A549 treated with DMSO at 1 μM for 4 hours (cell line): ENCODE measurements around the gene WDR70. TPM values are rescaled to one million over a fixed set of nuclear protein-coding genes. Genes with fewer than 3 reads are reported as not detected.

ENCODE experiments used
- total RNA-seq: library from RNA; stranded (reverse); fragments of 200-300 nt; extraction: Qiagen RNA extraction; gene quantifications from 5 replicates; pipeline ENCODE4 v1.2.3, GENCODE V29; 2022; ENCODE audit warnings: low read depth

WDR70 gene
- 9.3 to 16.2 TPM (median 12.2 TPM) in 5 replicates for total RNA-seq

GRCh38 chr5:37379100-37379628 is at the start of gene WDR70:
TSS of gene WDR70 (plus strand) at chr5:37379318. CDS start at chr5:37379368, 50 bp downstream.

DNA sequence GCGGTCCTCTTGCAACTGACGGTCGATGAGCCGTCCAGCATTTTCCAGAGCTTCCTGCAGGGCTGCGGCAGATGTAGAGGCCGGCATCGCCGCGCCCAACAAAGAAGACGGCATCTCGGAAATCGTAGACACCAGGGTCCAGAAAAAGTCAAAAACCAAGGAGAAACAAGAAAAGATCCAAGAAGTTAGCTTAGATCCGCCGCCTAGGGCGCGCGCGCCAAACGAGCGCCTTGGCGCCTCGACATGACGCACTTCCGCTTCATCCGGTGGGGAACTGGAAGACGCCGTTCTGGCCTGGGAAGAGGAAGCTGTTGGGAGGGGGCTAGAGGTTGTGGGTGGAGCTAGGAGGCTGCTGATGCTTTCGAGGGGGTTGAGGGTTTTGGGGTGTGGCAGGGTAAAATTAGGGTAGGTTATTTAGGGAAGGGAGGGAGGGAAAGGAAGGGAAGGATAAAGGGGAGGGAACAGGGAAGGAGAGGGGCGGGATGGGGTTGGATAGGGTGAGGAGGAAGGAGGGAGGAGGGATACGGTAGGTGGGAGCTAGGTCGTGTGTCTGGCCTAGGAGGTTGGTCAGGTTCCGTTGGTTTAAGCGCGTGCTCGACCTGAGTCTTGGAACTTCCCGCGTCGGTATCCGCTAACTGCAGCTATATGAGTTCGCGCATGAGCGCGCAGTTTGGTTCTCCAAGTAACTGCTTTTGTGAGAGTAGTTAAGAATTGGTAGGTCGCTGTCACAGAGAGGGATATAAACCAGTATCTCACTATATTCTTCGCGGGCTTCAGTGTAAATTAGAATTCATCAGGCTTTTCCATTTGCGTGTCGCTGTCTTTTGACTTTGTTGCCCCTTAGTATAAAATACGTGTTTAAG is 8.0 kb upstream of the WDR70 start, which contains the start of gene NUP155:
NUP155 (minus strand) TSS at position 243 of the 863 bp plus-strand sequence; CDS start at position 114, 129 bp downstream.

Other genes starting within 250 kb of the WDR70 start
- 3.0 to 4.5 TPM (median 4.3 TPM) in 5 replicates for gene CPLANE1, start 129.9 kb upstream of the WDR70 start, total RNA-seq
- gene NUP155, start 8.2 kb upstream of the WDR70 start, total RNA-seq, result 18.0 to 23.4 TPM (median 21.6 TPM) in 5 replicates